Gastrocnemius medialis (tissue), 4 donors: ENCODE measurements around the gene CLEC3B.

Source experiments
- POLR2A ChIP-seq, 2 donors: fragments of 450-650 bp; IDR thresholded peaks; one replicate each; pipeline ENCODE4 v1.6.1; 2017; ENCODE audit warnings: antibody characterized with exemption in 2 of 2, mild to moderate bottlenecking in 2 of 2, moderate library complexity in 2 of 2
- TF ChIP-seq, protein P1 (sequence below), 5 experiments: fragments of 450-650 bp in 3 of 5; fragments of 200-600 bp in 2 of 5; sonication (generic) in 2 of 5; IDR thresholded peaks in 4 of 5; conservative IDR thresholded peaks in 1 of 5; 1 replicate in 4 of 5; 2 replicates in 1 of 5; pipeline ENCODE4 v1.5.1; 2016 to 2019; ENCODE audit warnings: antibody characterized with exemption in 5 of 5, mild to moderate bottlenecking in 3 of 5, moderate library complexity in 3 of 5

DNA sequence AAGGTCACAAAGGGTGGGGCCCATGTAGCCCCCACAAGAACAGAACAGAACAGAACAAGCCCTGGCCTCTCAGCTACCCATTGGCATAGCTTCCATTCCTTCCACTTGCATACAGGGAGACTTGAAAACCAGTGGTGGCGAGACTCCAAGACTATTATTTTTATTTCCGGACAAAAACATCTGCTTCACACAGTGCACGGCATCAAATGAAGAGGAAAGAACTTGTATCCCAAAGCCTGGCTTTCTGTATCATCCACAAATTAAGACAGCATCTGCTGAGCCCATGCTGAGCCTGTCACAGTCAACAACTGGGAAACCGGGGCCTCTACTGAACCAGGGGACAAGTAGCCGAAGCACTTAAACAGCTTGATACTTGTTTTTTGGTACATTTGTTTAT is 56.0 kb downstream of the CLEC3B start:
- no peak for TF ChIP-seq POLR2A (IDR thresholded peaks at IDR 0.05)
- TF ChIP-seq, protein P1, sequence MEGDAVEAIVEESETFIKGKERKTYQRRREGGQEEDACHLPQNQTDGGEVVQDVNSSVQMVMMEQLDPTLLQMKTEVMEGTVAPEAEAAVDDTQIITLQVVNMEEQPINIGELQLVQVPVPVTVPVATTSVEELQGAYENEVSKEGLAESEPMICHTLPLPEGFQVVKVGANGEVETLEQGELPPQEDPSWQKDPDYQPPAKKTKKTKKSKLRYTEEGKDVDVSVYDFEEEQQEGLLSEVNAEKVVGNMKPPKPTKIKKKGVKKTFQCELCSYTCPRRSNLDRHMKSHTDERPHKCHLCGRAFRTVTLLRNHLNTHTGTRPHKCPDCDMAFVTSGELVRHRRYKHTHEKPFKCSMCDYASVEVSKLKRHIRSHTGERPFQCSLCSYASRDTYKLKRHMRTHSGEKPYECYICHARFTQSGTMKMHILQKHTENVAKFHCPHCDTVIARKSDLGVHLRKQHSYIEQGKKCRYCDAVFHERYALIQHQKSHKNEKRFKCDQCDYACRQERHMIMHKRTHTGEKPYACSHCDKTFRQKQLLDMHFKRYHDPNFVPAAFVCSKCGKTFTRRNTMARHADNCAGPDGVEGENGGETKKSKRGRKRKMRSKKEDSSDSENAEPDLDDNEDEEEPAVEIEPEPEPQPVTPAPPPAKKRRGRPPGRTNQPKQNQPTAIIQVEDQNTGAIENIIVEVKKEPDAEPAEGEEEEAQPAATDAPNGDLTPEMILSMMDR (IDR thresholded peaks at IDR 0.05 in 4 of 5, conservative IDR thresholded peaks at IDR 0.05 in 1 of 5): no peak
